ENCODE data around the gene WDR82. TPM values are rescaled to one million over a fixed set of nuclear protein-coding genes. Genes with fewer than 3 reads are reported as not detected.
A peak's percentile ranks its signal among the peaks of the same experiment; 100 is the strongest.

The WDR82 gene
- total RNA-seq, 4 donors from 2014 or later = 46.7 to 57.6 (median 52.5) TPM

DNA sequence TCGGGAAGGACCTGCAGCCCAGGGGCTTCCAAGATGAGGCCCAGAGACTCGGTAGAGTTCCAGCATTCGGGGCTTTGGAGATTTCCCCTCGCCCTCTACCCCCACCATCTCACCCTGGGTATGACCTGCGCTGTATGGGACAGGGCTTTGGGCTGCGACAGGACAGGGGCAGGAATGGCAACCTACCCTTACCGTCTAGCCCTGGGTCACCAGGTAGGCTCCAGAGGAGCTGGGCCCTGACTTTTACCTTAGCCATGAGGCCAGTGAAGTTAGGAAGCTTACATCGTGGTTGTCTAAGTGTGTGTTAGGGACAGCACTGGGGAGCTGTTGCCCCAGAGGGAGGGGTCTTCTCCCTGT, 32.2 kb downstream of the WDR82 start:
- TF ChIP-seq EP300 (IDR thresholded peaks at IDR 0.05) (no peak), CTCF (IDR thresholded peaks at IDR 0.05) (no peak), POLR2AphosphoS5 (IDR thresholded peaks at IDR 0.05) (no peak), POLR2A (IDR thresholded peaks at IDR 0.05) (no peak)
- WGBS = 27% methylated on average over 3 of the region's 8 CpGs

DNA sequence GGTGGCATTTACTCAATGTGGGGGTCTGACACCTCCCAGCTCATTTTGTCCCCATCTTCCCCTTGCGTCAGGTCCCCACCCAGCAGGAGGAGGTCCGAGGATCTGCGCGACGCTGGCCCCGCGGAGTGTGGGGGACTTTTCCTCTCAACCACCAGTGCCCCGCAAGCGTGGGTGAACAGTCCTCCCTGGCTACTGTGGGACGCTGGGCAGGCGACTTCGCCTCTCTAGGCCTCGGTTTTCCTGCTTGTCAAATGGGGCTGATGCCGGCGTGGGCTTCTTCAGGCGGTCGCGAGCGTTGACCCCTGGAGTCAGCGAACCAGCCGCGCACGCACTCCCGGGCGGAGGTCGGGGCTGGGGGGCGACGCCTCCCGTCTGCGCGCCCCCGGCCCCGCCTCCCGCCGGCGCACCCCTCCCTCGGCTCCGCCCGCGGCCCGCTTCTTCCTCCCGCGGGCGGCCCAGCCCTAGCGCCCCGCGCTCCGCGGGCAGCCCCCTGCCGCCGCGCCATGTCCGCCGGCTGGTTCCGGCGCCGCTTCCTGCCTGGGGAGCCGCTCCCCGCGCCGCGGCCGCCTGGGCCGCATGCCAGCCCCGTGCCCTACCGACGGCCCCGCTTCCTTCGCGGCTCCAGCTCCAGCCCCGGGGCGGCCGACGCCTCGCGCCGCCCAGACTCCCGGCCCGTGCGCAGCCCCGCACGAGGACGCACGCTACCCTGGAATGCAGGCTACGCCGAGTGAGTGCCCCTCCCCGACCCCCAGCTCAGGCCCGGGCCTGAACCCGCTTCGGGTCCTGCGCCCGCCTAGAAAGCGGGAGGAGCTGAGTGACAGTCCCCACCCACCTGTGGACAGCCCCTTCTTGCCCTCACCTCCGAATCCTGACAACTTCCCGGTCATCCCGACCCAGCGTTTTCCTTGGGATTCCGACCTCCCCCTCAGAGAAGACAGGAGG, 32.9 kb downstream of the WDR82 start, which contains the start of gene PPM1M:
Gene PPM1M (plus strand): TSS at position 438 of the 942 bp plus-strand sequence. CDS start 66 bp downstream, at position 504.
- no peaks in the 10 kb centered on the region for H3K27me3 ChIP-seq
- TF ChIP-seq POLR2A (IDR thresholded peaks at IDR 0.05) = no peak
- TF ChIP-seq CTCF (IDR thresholded peaks at IDR 0.05) = no peak
- no peak for TF ChIP-seq EP300 (IDR thresholded peaks at IDR 0.05)
- no peak for TF ChIP-seq POLR2AphosphoS5 (IDR thresholded peaks at IDR 0.05)
- 3% methylated on average over 8 of the region's 98 CpGs for WGBS
- peaks cover 40% of the 10 kb centered on the region for H3K4me1 ChIP-seq
- H3K27ac ChIP-seq = peak within 1 kb of the TSS; percentile 83
- peak within 1 kb of the TSS; percentile 62 for H3K4me3 ChIP-seq
- peaks cover 28% of the 10 kb centered on the region for H3K36me3 ChIP-seq
- H3K9me3 ChIP-seq = no peaks in the 10 kb centered on the region
- DNase-seq (ENCODE audit: low spot score in 2 of 2) = peak; percentile 80 to 81

More for the DNA sequence above, 32.2 kb downstream of the WDR82 start:
- H3K4me1 ChIP-seq = peaks cover 36% of the 10 kb centered on the region
- peak overlapping the region; percentile 83 for H3K27ac ChIP-seq
- H3K9me3 ChIP-seq = no peaks in the 10 kb centered on the region
- DNase-seq (ENCODE audit: low spot score in 2 of 2) = no peak
- H3K36me3 ChIP-seq = peaks cover 34% of the 10 kb centered on the region
- peak overlapping the region; percentile 62 for H3K4me3 ChIP-seq
- H3K27me3 ChIP-seq = no peaks in the 10 kb centered on the region

- H3K9me3 ChIP-seq = no peaks in the 10 kb centered on the region
- peak; percentile 76 to 79 for DNase-seq (ENCODE audit: low spot score in 2 of 2)
- H3K27me3 ChIP-seq = no peaks in the 10 kb centered on the region
- H3K4me1 ChIP-seq = peaks cover 52% of the 10 kb centered on the region
- H3K27ac ChIP-seq = peak overlapping the region; percentile 83
- peaks cover 13% of the 10 kb centered on the region for H3K36me3 ChIP-seq
- TF ChIP-seq POLR2A (IDR thresholded peaks at IDR 0.05) (no peak), POLR2AphosphoS5 (IDR thresholded peaks at IDR 0.05) (no peak), EP300 (IDR thresholded peaks at IDR 0.05) (no peak), CTCF (IDR thresholded peaks at IDR 0.05) (no peak)
- peak overlapping the region; percentile 62 for H3K4me3 ChIP-seq
- 41% methylated on average over 7 of the region's 9 CpGs for WGBS
Observed at GRCh38 chr3:52243791-52244628, 34.4 kb downstream of the WDR82 start.

DNA sequence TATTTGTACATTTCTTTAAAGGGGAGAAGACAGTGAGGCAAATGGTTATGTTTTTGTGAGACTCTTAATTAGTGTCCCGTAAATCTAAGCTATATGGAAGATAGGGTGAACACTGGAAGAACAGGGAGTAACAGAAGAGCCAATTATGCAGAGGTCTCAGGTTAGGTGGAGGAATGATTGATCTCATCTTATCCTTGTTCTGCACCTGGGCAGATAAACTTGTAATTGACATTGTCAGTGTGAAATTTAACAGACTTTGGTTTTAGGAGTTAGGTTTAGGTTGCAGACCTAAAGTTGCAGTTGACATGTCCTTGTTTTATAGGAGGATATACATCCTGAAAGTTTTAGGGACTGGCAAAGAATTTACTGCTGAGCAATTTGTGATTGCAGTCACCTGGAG, 36.4 kb downstream of the WDR82 start:
- Histone ChIP-seq H3K36me3 (no peaks in the 10 kb centered on the region), H3K4me1 (peaks cover 67% of the 10 kb centered on the region), H3K9me3 (no peaks in the 10 kb centered on the region), H3K4me3 (no peak overlapping the region), H3K27me3 (no peaks in the 10 kb centered on the region), H3K27ac (no peak overlapping the region)
- 92% methylated on average over 1 of the region's 1 CpG for WGBS
- no peak for TF ChIP-seq POLR2AphosphoS5 (IDR thresholded peaks at IDR 0.05)
- no peak for TF ChIP-seq POLR2A (IDR thresholded peaks at IDR 0.05)
- TF ChIP-seq EP300 (IDR thresholded peaks at IDR 0.05) = no peak
- no peak for TF ChIP-seq CTCF (IDR thresholded peaks at IDR 0.05)
- no peak for DNase-seq (ENCODE audit: low spot score in 2 of 2)
